Suprapubic skin (tissue), 4 donors: Measurements from ENCODE around the gene FOXJ1. TPM values are rescaled to one million over a fixed set of nuclear protein-coding genes. Genes with fewer than 3 reads are reported as not detected.

Experiments used
- DNase-seq, 2 donors: peaks; one replicate each; pipeline ENCODE4 v3.0.0-alpha.2; 2019; ENCODE audit warnings: low spot score in 2 of 2
- H3K27ac ChIP-seq: fragments of 200-600 bp; sonication (generic); one replicate; pipeline ENCODE4 v1.5.1; 2019
- H3K27me3 ChIP-seq: fragments of 200-600 bp; sonication (generic); one replicate; pipeline ENCODE4 v1.5.1; 2019
- H3K36me3 ChIP-seq: fragments of 200-600 bp; sonication (generic); one replicate; pipeline ENCODE4 v1.5.1; 2019
- H3K4me1 ChIP-seq: fragments of 200-600 bp; sonication (generic); one replicate; pipeline ENCODE4 v1.5.1; 2019
- H3K4me3 ChIP-seq: fragments of 200-600 bp; sonication (generic); one replicate; pipeline ENCODE4 v1.5.1; 2019; ENCODE audit warnings: mild to moderate bottlenecking
- H3K9me3 ChIP-seq: fragments of 200-600 bp; sonication (generic); one replicate; pipeline ENCODE4 v1.5.1; 2019
- CTCF ChIP-seq, 2 donors: fragments of 200-600 bp in 1 of 2; fragments of 450-650 bp in 1 of 2; sonication (generic) in 1 of 2; IDR thresholded peaks; one replicate each; pipeline ENCODE4 v1.5.1; 2016 to 2019; ENCODE audit warnings: antibody characterized with exemption in 2 of 2, mild to moderate bottlenecking in 1 of 2, moderate library complexity in 1 of 2
- EP300 ChIP-seq: sonication (generic); formaldehyde crosslinking; IDR thresholded peaks from one replicate; pipeline ENCODE4 v1.6.1; 2017; ENCODE audit warnings: antibody characterized with exemption
- POLR2A ChIP-seq, 2 donors: fragments of 450-650 bp; IDR thresholded peaks; one replicate each; pipeline ENCODE4 v1.6.1; 2017; ENCODE audit warnings: antibody characterized with exemption in 2 of 2, mild to moderate bottlenecking in 2 of 2, moderate library complexity in 2 of 2
- POLR2AphosphoS5 ChIP-seq, 3 donors: sonication (generic); formaldehyde crosslinking; IDR thresholded peaks; one replicate each; pipeline ENCODE4 v1.6.1; 2017; ENCODE audit warnings: antibody characterized with exemption in 3 of 3
- WGBS: methylation state at CpG from one replicate; pipeline ENCODE4 v1.1.5; 2018; 5-methylcytosine and 5-hydroxymethylcytosine counted together
- total RNA-seq, 4 donors: library from RNA; depleted of rRNA; stranded (reverse); fragments of >200 nt; gene quantifications; one replicate each; pipeline ENCODE4 v1.1.0, GENCODE V29; 2016

FOXJ1 gene
- total RNA-seq, 4 donors from 2014 or later: 2.1 to 3.6 (median 2.9) TPM

GRCh38 chr17:76163919-76164318, 22.9 kb upstream of the FOXJ1 start:
- no peak overlapping the region for H3K27ac ChIP-seq
- DNase-seq: no peak

DNA sequence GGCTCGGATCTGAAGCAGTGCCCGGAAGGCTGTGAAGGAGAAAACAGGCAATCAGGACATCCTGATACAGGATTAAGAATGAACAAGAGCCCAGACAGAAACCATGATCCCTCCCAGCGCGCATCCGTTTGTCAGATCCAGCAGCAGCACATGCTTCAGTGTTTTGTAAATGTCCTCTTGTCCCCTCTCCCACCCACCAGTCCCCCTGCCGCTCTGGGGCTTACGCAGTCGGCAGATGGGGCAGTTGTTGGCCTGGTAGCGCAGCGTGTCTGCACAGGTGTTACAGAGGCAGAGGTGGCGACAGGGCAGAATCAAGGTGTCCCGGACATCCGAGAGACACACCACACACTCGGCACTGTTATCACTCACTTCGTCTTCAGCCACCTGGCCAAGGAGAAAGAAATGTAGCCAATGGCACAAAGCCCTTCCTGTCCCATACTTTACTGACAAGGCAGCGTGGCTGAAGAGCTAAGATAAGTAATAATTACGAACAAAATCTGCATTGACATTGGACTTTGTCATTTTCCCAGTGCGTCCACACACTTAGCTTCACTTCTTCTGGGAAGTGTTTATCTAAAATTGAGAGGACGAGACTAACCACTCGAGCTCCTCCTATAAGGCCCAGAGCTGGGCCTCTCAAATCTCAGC, 20.7 kb upstream of the FOXJ1 start:
- H3K4me3 ChIP-seq: no peak overlapping the region
- no peaks in the 10 kb centered on the region for H3K36me3 ChIP-seq
- no peak overlapping the region for H3K27ac ChIP-seq
- TF ChIP-seq POLR2A (IDR thresholded peaks at IDR 0.05): no peak
- DNase-seq: no peak
- no peaks in the 10 kb centered on the region for H3K27me3 ChIP-seq
- no peaks in the 10 kb centered on the region for H3K4me1 ChIP-seq
- no peaks in the 10 kb centered on the region for H3K9me3 ChIP-seq
- WGBS: 83% methylated on average over 20 of the region's 20 CpGs

More at GRCh38 chr17:76163919-76164318, 22.9 kb upstream of the FOXJ1 start:
- Histone ChIP-seq H3K4me3 (no peak overlapping the region), H3K9me3 (no peaks in the 10 kb centered on the region), H3K4me1 (no peaks in the 10 kb centered on the region), H3K36me3 (no peaks in the 10 kb centered on the region), H3K27me3 (no peaks in the 10 kb centered on the region)
- TF ChIP-seq POLR2A (IDR thresholded peaks at IDR 0.05): no peak
- no peak for TF ChIP-seq EP300
- TF ChIP-seq POLR2AphosphoS5 (IDR thresholded peaks at IDR 0.05): no peak
- TF ChIP-seq CTCF (IDR thresholded peaks at IDR 0.05): no peak
- 88% methylated on average over 4 of the region's 4 CpGs for WGBS

DNA sequence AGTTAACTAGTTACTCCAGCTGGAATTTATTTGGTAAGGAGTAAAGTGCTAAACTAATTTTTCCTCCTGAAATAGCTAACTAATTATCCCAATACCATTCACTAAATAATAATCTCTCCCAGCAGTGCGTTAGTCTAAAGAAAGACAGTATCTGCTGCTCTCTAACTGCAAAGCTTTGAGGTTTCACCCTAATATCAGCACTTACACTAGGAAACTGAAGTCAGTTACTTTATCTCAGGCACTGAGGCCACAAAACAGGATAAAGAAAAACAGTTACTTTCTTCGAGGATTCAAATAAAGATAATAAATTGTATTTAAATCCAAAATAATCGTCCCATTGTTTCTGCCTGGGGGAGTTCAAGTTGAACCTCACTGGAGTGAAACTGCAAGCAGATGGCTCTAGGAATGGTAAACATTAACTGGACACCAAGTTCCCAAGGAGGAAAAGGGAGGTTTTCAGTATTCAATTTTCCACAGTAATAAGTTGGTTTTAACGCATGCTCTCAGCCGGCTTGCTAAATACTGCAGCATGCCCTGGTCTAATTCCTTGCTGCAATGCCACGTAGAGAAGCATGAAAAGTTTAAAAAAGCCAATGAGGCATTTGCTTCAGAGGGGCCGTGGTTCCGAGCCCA, 20.0 kb upstream of the FOXJ1 start:
- Histone ChIP-seq H3K4me1 (no peaks in the 10 kb centered on the region), H3K4me3 (no peak overlapping the region), H3K27me3 (no peaks in the 10 kb centered on the region), H3K27ac (no peak overlapping the region), H3K36me3 (no peaks in the 10 kb centered on the region), H3K9me3 (no peaks in the 10 kb centered on the region)
- WGBS: 80% methylated on average over 8 of the region's 8 CpGs
- DNase-seq: no peak
- TF ChIP-seq CTCF (IDR thresholded peaks at IDR 0.05): no peak
- TF ChIP-seq POLR2AphosphoS5 (IDR thresholded peaks at IDR 0.05): no peak
- TF ChIP-seq EP300: no peak

DNA sequence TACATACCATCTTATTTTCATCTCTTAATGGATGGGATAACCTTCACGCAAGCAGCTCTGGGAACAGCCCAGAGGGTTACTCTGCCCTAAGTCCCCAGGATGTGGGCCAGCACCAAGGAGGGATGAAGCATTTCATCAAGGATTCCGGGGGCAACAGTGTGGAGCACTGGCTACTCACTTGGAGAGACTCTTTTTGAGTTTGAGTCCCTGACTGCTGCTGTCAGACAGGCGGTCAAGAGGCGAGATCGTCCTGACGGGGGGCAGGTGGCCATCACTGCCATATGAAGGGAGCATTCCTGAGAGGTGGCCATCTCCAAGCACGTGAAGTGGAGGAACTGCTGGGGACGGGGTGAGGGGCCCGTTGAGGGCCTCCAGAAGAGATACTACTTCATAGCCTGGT, 18.1 kb upstream of the FOXJ1 start:
- H3K27ac ChIP-seq: no peak overlapping the region
- TF ChIP-seq POLR2A (IDR thresholded peaks at IDR 0.05): no peak
- no peak for TF ChIP-seq EP300
- TF ChIP-seq POLR2AphosphoS5 (IDR thresholded peaks at IDR 0.05): no peak
- no peak for TF ChIP-seq CTCF (IDR thresholded peaks at IDR 0.05)
- no peak overlapping the region for H3K4me3 ChIP-seq
- H3K9me3 ChIP-seq: no peaks in the 10 kb centered on the region
- no peaks in the 10 kb centered on the region for H3K27me3 ChIP-seq
- DNase-seq: no peak
- no peaks in the 10 kb centered on the region for H3K4me1 ChIP-seq
- no peaks in the 10 kb centered on the region for H3K36me3 ChIP-seq
- 92% methylated on average over 9 of the region's 9 CpGs for WGBS

GRCh38 chr17:76157759-76158158, 16.7 kb upstream of the FOXJ1 start:
- DNase-seq: no peak
- Histone ChIP-seq H3K4me1 (no peaks in the 10 kb centered on the region), H3K9me3 (no peaks in the 10 kb centered on the region), H3K27me3 (no peaks in the 10 kb centered on the region), H3K27ac (no peak overlapping the region), H3K4me3 (no peak overlapping the region), H3K36me3 (no peaks in the 10 kb centered on the region)
- no peak for TF ChIP-seq POLR2A (IDR thresholded peaks at IDR 0.05)
- WGBS: 85% methylated on average over 5 of the region's 5 CpGs

DNA sequence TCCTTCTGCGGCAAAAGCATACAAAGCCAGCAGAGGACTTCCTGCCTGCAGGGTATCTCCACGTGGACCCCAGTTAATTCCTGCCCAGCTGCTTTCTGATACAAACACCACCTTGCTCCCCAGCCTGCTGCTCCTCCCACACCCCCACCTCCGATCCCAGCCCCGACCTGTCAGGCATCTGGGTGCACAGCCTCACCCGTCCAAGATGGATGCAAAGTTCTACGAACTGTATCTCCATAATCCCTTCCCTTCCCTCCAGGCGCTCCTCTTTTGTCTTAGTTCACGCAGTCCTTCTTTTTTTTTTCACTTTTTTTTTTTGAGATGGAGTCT, 15.6 kb upstream of the FOXJ1 start:
- peak in 1 of 2 donors; percentile 67 for DNase-seq
- TF ChIP-seq POLR2AphosphoS5 (IDR thresholded peaks at IDR 0.05) (no peak), CTCF (IDR thresholded peaks at IDR 0.05) (no peak), POLR2A (IDR thresholded peaks at IDR 0.05) (no peak), EP300 (no peak)
- Histone ChIP-seq H3K4me3 (no peak overlapping the region), H3K27me3 (no peaks in the 10 kb centered on the region), H3K9me3 (no peaks in the 10 kb centered on the region), H3K27ac (no peak overlapping the region), H3K4me1 (no peaks in the 10 kb centered on the region), H3K36me3 (no peaks in the 10 kb centered on the region)
- WGBS: 71% methylated on average over 8 of the region's 8 CpGs
